NOMO-1 treated with dmso at 0.1 percent for 144 hours (cell line): ENCODE results near the gene CAMK2D.

Experiments
- DNase-seq: peaks from one replicate; lab custom pipeline; 2025; ENCODE audit not compliant: unreplicated experiment; lab: John Stamatoyannopoulos, UW

CAMK2D gene

DNA sequence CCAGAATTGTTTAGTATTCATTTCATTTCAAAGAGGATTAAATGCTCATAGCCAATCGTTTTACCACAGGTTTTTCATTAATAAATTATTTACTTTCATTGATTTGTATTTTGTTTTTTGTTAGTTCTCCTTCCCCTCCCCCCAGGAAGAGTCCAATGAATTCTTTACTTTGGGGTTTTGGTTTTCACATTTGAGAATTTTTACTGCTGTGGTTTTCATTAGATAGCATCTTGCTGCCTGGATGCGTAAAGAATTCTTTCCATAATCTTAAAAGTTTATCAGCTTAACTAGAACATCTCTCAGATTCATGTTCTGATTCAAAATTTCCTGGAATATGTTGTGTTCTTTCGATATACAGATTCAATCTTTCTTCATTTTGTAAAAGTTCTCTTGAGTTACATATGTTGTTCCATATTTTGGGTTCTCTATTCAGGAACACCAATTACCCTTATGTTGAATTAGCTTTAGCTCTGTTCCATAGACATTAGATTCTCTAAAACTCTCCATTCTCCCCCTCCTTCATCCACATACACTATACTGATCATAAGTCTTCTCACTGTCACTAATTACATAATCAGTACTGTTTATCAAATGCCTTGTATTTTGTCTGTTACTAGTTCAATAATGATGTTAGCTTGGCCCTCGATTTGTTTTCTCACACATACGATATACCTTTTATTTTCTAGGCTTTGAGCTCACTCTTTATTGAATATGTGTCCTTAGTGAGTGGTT is 184.4 kb downstream of the CAMK2D start:
- no peak for DNase-seq

GRCh38 chr4:113575401-113575800 is 186.1 kb downstream of the CAMK2D start:
- no peak for DNase-seq

DNA sequence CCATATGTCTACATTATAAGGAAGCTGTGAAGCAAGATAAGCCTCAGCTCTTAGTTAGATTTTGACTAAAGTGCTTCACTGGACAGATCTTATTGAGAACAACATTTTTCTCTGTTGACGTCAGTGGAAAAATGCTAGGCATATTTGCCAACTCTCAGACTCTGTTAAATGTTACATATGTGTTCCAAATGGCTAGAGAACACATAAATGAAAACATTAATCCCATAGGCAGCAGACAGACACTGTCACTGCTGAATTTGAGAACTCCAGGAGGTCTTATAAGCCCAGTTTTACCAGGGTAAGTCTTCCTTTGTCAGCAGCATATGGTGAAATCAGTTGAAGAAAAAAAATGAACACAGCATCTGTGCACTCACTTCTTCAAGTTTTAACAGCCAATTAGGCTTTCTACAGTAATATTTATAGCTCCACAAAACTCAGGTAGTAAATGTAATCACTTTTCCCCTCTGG is 186.9 kb downstream of the CAMK2D start:
- DNase-seq: no peak

- no peak for DNase-seq
These were observed 188.9 kb downstream of the CAMK2D start for GRCh38 chr4:113572620-113573019.

DNA sequence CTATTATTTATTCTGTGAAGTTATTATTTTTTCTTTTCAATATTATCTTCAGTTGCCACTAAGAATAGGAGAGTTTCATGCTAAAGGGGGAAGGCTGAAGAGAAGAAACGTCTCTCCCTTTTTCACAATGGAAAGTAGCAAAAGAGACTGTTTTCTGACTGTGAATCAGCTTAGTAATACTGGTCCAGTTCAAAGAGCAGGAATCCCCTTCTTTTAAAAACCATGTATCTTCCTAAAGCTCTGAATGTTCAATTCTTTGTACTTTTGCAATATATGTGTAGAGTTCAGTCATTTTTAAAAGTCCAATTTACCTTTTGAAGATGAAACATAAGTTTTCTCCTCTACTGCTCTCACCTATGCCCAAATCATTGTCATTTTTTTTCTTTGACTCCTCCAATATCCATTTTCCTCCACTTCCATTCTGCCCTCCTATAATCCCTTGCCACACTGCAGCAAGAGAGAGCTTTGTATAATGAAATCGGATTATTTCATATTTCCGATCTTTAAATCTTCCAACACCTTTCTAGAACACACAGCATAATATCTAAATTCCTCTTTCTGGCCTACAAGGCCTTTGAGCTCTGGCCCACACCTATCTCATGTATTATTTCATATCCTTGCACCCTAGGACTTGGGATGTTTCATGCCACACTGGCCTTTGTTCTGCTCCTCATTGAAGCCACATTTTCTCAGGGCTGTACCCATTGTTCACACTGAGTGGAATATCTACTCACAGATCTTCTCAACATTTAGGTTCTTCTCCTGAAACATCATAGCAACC is 195.3 kb downstream of the CAMK2D start:
- no peak for DNase-seq

- no peak for DNase-seq
These were observed 195.9 kb downstream of the CAMK2D start for GRCh38 chr4:113565702-113566012.

GRCh38 chr4:113564493-113564892 is 197.0 kb downstream of the CAMK2D start:
- no peak for DNase-seq

GRCh38 chr4:113563691-113564378 is 197.7 kb downstream of the CAMK2D start:
- DNase-seq: peak; percentile 48

- no peak for DNase-seq
These were observed 199.8 kb downstream of the CAMK2D start for GRCh38 chr4:113561758-113562157.

DNA sequence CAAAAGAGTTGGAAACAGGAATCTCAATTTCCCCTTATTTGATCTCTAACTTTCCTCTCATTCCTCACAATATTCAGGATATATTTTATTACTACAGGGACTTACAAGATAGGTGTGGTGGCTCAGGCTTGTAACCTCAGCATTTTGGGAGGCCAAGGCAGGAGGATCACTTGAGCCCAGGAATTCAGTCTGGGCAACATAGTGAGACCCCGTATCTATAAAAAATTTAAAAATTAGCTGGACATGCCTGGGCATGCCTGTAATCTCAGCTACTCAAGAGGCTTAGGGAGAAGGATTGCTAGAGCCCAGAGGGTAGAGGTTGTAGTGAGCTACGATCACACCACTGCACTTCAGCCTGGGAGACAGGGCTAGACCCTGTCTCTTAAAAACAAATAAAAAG is 200.4 kb downstream of the CAMK2D start:
- no peak for DNase-seq

- no peak for DNase-seq
These were observed 201.0 kb downstream of the CAMK2D start for GRCh38 chr4:113560579-113560978.

DNA sequence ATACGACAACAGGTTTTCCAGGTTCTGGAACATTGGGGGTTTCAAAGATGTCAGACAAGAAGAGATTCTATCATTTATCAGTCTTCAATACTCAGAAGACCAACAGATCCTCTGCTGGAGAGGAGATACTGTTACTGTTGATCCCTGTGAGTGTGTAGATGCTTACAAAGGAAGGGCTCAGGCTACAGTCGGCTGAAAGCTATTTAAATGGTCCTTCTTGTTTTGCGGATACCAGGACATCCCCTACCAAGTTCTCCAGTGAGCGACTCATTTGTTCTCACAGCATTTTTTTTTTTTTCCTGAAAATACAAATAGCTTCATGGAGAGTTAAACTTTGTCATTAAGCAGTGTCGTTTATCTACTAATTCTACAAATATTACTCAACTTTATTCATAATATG is 201.6 kb downstream of the CAMK2D start:
- DNase-seq: no peak

GRCh38 chr4:113556382-113557134 is 205.0 kb downstream of the CAMK2D start:
- no peak for DNase-seq

DNA sequence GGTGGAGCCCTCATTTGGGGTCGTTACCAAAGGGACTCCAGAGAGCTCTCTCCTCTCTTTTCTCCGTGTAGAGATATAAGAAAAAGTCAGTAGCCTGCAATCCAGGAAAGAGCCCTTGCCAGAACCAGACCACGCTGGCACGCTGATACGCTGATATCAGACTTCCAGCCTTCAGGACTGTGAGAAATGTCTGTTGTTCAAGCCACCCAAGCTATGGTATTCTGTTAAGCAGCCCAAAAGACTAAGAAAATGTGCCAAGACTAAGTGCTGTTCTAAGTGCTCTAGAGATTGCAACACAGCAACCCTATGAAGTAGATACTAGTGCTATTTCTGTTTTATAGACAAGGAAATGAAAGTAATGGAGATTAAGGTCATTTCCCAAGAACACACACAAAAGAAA is 205.7 kb downstream of the CAMK2D start:
- peak; percentile 37 for DNase-seq

- DNase-seq: no peak
These were observed 208.5 kb downstream of the CAMK2D start for GRCh38 chr4:113553082-113553481.

- no peak for DNase-seq
These were observed 211.0 kb downstream of the CAMK2D start for GRCh38 chr4:113550510-113550909.

GRCh38 chr4:113548303-113548702 is 213.2 kb downstream of the CAMK2D start:
- DNase-seq: no peak

- DNase-seq: peak; percentile 70
These were observed 214.0 kb downstream of the CAMK2D start for GRCh38 chr4:113547487-113548042.

- no peak for DNase-seq
These were observed 219.6 kb downstream of the CAMK2D start for GRCh38 chr4:113541933-113542332.

DNA sequence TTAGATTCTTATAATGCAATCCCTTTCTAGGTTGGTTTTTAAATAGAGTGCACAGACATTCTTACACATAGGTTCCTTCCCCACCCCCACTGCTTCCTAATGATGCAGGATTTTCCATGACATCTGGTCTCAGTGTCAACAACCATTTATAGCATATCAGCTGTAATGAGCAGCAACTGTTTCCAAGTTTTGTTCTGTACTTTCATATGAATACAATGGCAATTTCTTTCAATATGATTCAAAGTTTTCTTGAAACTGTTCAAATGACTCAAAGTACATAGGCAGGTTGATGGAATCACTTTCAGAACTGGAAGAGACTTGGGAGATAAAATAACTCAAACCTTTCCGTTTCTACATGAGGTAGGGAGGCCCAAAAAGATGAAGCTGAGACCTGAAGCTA is 220.7 kb downstream of the CAMK2D start:
- no peak for DNase-seq

DNA sequence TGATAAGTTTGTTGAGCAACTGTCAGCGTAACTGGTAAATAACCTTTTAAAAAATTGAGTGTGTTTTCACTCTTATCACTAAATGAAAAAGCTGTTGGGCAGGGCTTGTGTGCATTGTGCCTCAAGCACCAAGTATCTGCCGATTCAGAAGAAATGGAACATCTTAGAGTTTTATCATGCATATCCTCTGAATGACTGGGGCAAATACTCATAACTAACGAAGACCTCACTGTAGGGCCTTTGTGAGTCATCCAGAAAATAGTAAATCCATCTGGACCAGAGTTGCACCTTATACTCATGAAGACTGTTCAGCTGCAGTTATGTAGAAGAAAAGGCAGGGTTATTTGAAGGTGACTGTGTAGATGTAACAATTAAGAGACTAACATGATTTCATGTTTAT is 222.1 kb downstream of the CAMK2D start:
- DNase-seq: no peak
